Mononuclear cell (primary cell): ENCODE data around the gene BAG2. TPM values are rescaled to one million over a fixed set of nuclear protein-coding genes. Genes with fewer than 3 reads are reported as not detected.

ENCODE experiments used
- H3K27me3 ChIP-seq: 2 replicates; pipeline ENCODE4 v1.6.0; 2011; ENCODE audit warnings: low read length, control low read depth; ENCODE audit not compliant: insufficient read depth
- H3K4me1 ChIP-seq: 2 replicates; pipeline ENCODE4 v1.5.1; 2011; ENCODE audit warnings: mild to moderate bottlenecking, low read length, control low read depth; ENCODE audit not compliant: insufficient read depth
- H3K4me3 ChIP-seq: 2 replicates; pipeline ENCODE4 v1.5.1; 2011; ENCODE audit warnings: mild to moderate bottlenecking, low read length, moderate library complexity
- H3K9me3 ChIP-seq: 2 replicates; pipeline ENCODE4 v1.5.1; 2011; ENCODE audit warnings: low read depth, mild to moderate bottlenecking, control low read depth, low read length
- total RNA-seq: library from RNA; depleted of rRNA; stranded (reverse); fragments of >200 nt; gene quantifications from one replicate; pipeline ENCODE4 v1.2.3, GENCODE V29; 2012

The BAG2 gene
- total RNA-seq, 1 donor = 4.6 TPM

DNA sequence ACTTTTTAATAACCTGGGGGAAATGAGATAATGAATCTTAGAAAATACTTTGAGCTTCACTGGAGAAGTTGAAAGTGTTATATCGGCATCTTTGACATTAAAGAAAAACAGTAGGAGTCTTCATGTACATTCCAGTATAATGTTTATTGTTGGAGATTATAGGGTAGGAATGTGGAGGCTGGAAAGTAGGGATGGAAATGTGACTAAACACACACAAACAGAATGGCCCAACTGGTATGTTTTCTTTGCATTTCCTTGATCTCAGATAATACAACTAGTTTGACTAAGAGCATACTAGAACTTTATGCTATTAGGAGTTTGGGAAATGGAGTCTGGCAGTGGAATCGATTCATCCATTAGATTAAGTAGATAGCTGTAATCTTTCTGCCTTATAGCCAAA is 10.1 kb upstream of the BAG2 start:
- H3K4me1 ChIP-seq = no peaks in the 10 kb centered on the region
- H3K4me3 ChIP-seq = no peak overlapping the region
- H3K9me3 ChIP-seq = no peaks in the 10 kb centered on the region
- no peaks in the 10 kb centered on the region for H3K27me3 ChIP-seq

- no peaks in the 10 kb centered on the region for H3K4me1 ChIP-seq
- no peaks in the 10 kb centered on the region for H3K27me3 ChIP-seq
- no peak overlapping the region for H3K4me3 ChIP-seq
- no peaks in the 10 kb centered on the region for H3K9me3 ChIP-seq
Observed at GRCh38 chr6:57162516-57162915, 9.6 kb upstream of the BAG2 start.

DNA sequence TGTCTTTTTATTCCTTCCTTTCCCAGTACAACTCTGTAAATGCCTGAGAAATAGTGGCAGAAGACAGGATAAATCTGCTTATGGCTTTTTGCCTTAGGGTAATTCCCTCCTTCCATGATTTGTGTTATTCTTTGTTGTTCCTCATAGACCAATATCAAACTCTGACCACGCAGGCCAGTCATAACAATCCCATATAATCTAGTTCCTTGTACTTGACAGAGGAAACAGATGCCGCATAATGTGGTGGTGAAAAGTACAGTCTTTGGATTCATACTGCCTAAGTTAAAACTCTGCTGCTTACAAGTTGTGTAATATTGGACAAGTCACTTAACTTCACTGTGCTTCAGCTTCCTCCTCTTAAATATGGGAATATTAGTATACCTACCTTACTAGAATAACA is 8.2 kb upstream of the BAG2 start:
- H3K4me3 ChIP-seq = no peak overlapping the region
- H3K4me1 ChIP-seq = no peaks in the 10 kb centered on the region
- H3K27me3 ChIP-seq = no peaks in the 10 kb centered on the region
- H3K9me3 ChIP-seq = no peaks in the 10 kb centered on the region

DNA sequence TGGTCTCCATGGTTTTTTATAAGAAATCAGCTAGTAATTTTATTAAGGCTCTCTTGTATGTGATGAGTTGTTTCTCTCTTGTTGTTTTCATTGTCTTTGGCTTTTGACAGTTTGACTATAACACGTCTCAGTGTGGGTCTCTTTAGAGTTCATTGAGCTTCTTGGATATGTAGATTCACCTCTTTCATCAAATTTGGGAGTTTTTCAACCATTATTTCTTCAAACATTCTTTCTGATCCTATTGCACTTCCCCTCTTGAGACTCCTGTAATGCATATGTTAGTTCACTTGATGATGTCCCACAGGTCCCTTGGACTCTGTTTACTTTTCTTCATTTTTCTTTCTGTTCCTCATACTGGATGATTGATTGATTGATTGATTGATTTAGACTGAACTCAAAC is 7.0 kb upstream of the BAG2 start:
- no peaks in the 10 kb centered on the region for H3K27me3 ChIP-seq
- H3K9me3 ChIP-seq = no peaks in the 10 kb centered on the region
- no peaks in the 10 kb centered on the region for H3K4me1 ChIP-seq
- no peak overlapping the region for H3K4me3 ChIP-seq

DNA sequence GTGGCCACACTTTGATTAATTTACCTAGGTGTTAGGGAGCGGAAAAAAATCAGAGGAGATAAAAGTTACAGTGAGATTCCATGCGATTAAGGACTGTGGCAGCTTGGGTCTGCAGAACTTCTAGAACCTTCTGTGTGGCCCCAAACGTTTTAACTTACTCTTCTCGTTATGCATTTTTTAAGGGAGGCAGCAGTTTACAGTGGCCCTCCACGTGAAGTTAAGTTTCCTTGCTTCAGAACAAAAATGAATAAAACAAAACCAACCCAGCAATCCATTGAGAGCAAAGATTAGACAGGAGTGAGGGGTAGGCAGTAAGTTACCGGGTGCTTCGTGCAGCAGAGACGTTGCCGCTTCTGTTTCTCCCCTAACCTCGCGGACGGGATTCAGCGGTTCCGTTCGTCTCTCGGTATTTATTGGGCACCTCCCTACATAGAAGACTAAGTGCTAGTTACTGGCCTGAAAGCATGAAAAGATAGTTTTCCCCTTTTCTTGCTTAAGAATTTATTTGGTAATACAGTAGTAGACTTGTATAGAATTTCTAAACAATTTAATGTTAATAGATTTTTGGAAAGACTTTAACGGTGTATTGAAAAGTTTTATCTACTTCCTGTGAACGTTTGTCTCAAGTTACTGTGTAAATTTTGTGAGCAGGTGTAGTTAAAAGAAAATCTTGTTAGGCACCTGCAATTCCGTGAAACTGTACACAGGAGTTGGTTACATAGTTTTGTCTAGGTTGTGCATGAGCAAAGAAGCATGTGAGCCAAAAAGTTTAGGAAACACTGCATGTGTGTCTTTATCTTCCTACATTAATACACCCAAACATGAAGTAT is 1.1 kb downstream of the BAG2 start:
- Histone ChIP-seq H3K9me3 (no peaks in the 10 kb centered on the region), H3K4me3 (peak overlapping the region; percentile 56), H3K27me3 (no peaks in the 10 kb centered on the region), H3K4me1 (peaks cover 21% of the 10 kb centered on the region)

- Histone ChIP-seq H3K4me1 (peaks cover 21% of the 10 kb centered on the region), H3K4me3 (no peak overlapping the region), H3K27me3 (no peaks in the 10 kb centered on the region), H3K9me3 (no peaks in the 10 kb centered on the region)
Observed at GRCh38 chr6:57173886-57174510, 1.9 kb downstream of the BAG2 start.

- H3K9me3 ChIP-seq = no peaks in the 10 kb centered on the region
- no peaks in the 10 kb centered on the region for H3K27me3 ChIP-seq
- no peak overlapping the region for H3K4me3 ChIP-seq
- peaks cover 21% of the 10 kb centered on the region for H3K4me1 ChIP-seq
Observed at GRCh38 chr6:57174511-57174907, 2.4 kb downstream of the BAG2 start.

- H3K4me1 ChIP-seq = peaks cover 11% of the 10 kb centered on the region
- no peaks in the 10 kb centered on the region for H3K27me3 ChIP-seq
- H3K4me3 ChIP-seq = no peak overlapping the region
- no peaks in the 10 kb centered on the region for H3K9me3 ChIP-seq
Observed at GRCh38 chr6:57177545-57178265, 5.6 kb downstream of the BAG2 start.

GRCh38 chr6:57180596-57180995 is 8.5 kb downstream of the BAG2 start:
- Histone ChIP-seq H3K4me1 (no peaks in the 10 kb centered on the region), H3K4me3 (no peak overlapping the region), H3K27me3 (no peaks in the 10 kb centered on the region), H3K9me3 (no peaks in the 10 kb centered on the region)

DNA sequence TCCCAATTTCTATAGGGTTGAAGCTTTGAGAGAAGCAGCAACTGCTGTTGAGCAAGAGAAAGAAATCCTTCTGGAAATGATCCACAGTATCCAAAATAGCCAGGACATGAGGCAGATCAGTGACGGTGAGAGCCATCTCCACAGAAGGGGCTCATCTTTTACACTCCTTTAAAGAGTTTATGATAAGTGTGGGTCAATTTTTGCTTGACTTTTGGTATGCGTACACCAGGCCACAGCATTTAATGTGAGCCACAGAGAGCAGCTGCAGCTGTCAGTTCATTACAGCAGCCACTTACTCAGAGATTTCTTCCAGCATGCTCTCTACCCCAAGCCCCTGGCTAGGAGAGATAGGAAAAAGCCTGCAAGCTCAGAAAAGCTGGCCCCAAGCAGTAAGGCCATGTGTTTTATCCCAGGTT is 9.9 kb downstream of the BAG2 start:
- H3K4me1 ChIP-seq = no peaks in the 10 kb centered on the region
- H3K27me3 ChIP-seq = no peaks in the 10 kb centered on the region
- no peaks in the 10 kb centered on the region for H3K9me3 ChIP-seq
- H3K4me3 ChIP-seq = no peak overlapping the region

GRCh38 chr6:57183336-57183735 is 11.2 kb downstream of the BAG2 start:
- no peaks in the 10 kb centered on the region for H3K9me3 ChIP-seq

DNA sequence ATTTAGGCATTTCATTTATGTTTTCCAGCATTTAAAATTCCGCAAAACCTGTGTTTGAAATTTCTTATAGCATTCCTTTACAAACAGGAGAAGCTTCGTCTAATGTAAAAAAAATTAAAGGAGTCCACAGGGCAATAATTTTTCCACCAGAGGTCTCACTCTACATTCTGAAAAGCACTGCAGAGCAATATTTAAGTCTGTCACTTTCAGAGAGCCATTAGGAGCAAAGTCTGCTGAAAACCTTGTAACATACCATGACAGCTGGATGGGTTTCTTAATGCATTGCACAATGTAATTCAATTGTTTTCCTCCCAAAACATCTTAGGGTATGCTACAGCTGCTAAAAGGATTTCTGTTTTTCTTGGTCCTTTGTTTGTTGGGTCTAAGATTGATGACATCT is 18.0 kb downstream of the BAG2 start:
- H3K4me1 ChIP-seq = no peaks in the 10 kb centered on the region
- no peaks in the 10 kb centered on the region for H3K27me3 ChIP-seq
- no peak overlapping the region for H3K4me3 ChIP-seq
- H3K9me3 ChIP-seq = no peaks in the 10 kb centered on the region

More at GRCh38 chr6:57183336-57183735, 11.2 kb downstream of the BAG2 start:
- Histone ChIP-seq H3K4me1 (no peaks in the 10 kb centered on the region), H3K4me3 (no peak overlapping the region), H3K27me3 (no peaks in the 10 kb centered on the region)

DNA sequence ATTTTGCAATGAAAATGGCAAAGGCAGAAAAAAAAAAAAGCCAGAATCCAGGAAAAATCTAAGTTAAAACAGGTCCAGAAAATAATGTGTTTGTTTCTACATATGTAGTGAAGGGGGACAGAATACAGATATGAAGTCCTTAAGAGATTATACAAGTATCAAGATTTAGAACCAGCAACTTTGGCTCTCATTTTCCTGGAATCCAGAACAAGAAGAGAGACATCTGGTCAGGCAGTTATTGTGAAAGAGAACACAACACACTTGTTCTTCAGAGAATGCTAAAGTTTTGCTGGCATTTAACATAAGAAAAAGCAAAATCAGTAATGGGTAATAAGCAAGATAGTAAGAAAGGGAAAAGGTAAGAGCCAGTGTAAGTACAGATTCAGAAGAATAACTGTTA is 21.1 kb downstream of the BAG2 start:
- Histone ChIP-seq H3K27me3 (no peaks in the 10 kb centered on the region), H3K9me3 (no peaks in the 10 kb centered on the region), H3K4me1 (no peaks in the 10 kb centered on the region), H3K4me3 (no peak overlapping the region)

DNA sequence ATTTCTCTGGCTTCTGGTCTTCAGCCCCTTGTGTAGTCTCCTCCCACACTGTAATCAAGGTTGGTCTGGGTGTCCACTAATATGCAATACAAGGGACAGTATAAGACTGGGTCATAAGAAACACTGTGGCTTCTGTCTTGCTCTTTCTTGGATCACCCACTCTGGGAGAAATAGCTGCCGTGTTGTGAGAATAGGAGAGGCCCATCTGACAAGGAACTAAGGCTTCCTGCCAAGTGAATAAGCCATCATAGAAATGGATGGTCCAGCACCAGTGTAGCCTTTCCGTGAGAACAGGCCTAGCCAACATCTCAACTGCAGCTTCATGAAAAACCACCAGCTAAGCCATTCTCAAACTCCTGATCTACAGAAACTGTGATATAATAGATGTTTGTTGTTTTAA is 23.3 kb downstream of the BAG2 start:
- Histone ChIP-seq H3K27me3 (no peaks in the 10 kb centered on the region), H3K4me1 (no peaks in the 10 kb centered on the region), H3K4me3 (no peak overlapping the region), H3K9me3 (no peaks in the 10 kb centered on the region)

GRCh38 chr6:57198926-57199636 is 27.0 kb downstream of the BAG2 start:
- Histone ChIP-seq H3K9me3 (no peaks in the 10 kb centered on the region), H3K4me1 (no peaks in the 10 kb centered on the region), H3K27me3 (no peaks in the 10 kb centered on the region), H3K4me3 (no peak overlapping the region)
